Upper lobe of left lung (tissue), 4 donors: Measurements from ENCODE around the gene LRRFIP1.

Experiments
- CTCF ChIP-seq, 6 experiments: fragments of 450-650 bp in 4 of 6; fragments of 200-600 bp in 2 of 6; sonication (generic) in 2 of 6; IDR thresholded peaks; one replicate each; pipeline ENCODE4 v1.5.1; 2016 to 2019; ENCODE audit warnings: antibody characterized with exemption in 6 of 6
- POLR2AphosphoS5 ChIP-seq, 2 donors: sonication (generic); formaldehyde crosslinking; IDR thresholded peaks; one replicate each; pipeline ENCODE4 v1.5.1; 2017; ENCODE audit warnings: antibody characterized with exemption in 2 of 2

GRCh38 chr2:237639052-237639835, 11.9 kb downstream of the LRRFIP1 start:
- TF ChIP-seq CTCF (IDR thresholded peaks at IDR 0.05) (no peak), POLR2AphosphoS5 (IDR thresholded peaks at IDR 0.05) (no peak)
